ENCODE data around the gene ELOVL2. TPM values are rescaled to one million over a fixed set of nuclear protein-coding genes. Genes with fewer than 3 reads are reported as not detected.

ELOVL2 gene
- total and polyA plus RNA-seq, 2 donors: 0.76 to 0.91 TPM

GRCh38 chr6:10964684-10965083 lies 79.4 kb downstream of the ELOVL2 start:
- WGBS: 77% methylated on average over 1 of the region's 1 CpG
- Histone ChIP-seq H3K9me3 (ENCODE audit: control insufficient read depth in 2 of 2, insufficient read depth in 1 of 2, low read length in 1 of 2) (peaks cover 0 to 5% of the 10 kb centered on the region in 2 donors), H3K36me3 (ENCODE audit: control insufficient read depth in 2 of 2, insufficient read depth in 2 of 2, low read length in 1 of 2) (no peaks in the 10 kb centered on the region), H3K4me3 (ENCODE audit: low read length in 2 of 2) (no peak overlapping the region), H3K27ac (ENCODE audit: low read depth in 1 of 2, low read length in 1 of 2) (no peak overlapping the region), H3K4me1 (ENCODE audit: control insufficient read depth in 2 of 2, insufficient read depth in 2 of 2, low read length in 2 of 2) (no peaks in the 10 kb centered on the region), H3K27me3 (ENCODE audit: control insufficient read depth in 2 of 2, insufficient read depth in 1 of 2, low read length in 1 of 2) (no peaks in the 10 kb centered on the region)
- no peak for DNase-seq (ENCODE audit: low read depth in 6 of 9, low spot score in 9 of 9)

DNA sequence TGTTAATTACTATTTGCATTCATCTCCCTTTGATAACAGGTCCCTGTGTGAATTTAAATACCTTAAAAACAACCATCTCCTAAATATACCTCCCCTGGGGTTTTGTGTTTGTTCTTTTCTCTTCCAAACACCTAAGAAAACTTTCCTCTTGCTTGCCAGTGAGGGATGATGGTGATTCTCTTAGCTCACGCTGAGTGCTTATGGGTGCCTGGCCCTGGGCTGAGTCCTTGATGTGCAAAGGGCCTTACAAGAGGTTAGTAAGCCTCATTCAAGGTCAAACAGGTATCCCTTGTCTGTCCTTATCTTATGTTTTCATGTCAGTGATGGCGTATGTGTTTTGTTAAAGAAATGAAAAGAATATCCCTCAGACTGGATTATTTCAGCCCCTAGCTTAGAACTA lies 81.0 kb downstream of the ELOVL2 start:
- 97% methylated on average over 2 of the region's 2 CpGs for WGBS
- DNase-seq (ENCODE audit: low read depth in 6 of 9, low spot score in 9 of 9): no peak
- no peaks in the 10 kb centered on the region for H3K36me3 ChIP-seq (ENCODE audit: control insufficient read depth in 2 of 2, insufficient read depth in 2 of 2, low read length in 1 of 2)

GRCh38 chr6:10962673-10963072 lies 81.4 kb downstream of the ELOVL2 start:
- WGBS: 91% methylated on average over 1 of the region's 1 CpG
- no peak overlapping the region for H3K4me3 ChIP-seq (ENCODE audit: low read length in 2 of 2)
- H3K9me3 ChIP-seq (ENCODE audit: control insufficient read depth in 2 of 2, insufficient read depth in 1 of 2, low read length in 1 of 2): peaks cover 0 to 5% of the 10 kb centered on the region in 2 donors
- H3K27ac ChIP-seq (ENCODE audit: low read depth in 1 of 2, low read length in 1 of 2): no peak overlapping the region
- peak in 1 of 9 donors; percentile 4 for DNase-seq (ENCODE audit: low read depth in 6 of 9, low spot score in 9 of 9)
- H3K27me3 ChIP-seq (ENCODE audit: control insufficient read depth in 2 of 2, insufficient read depth in 1 of 2, low read length in 1 of 2): no peaks in the 10 kb centered on the region
- H3K4me1 ChIP-seq (ENCODE audit: control insufficient read depth in 2 of 2, insufficient read depth in 2 of 2, low read length in 2 of 2): no peaks in the 10 kb centered on the region
- no peaks in the 10 kb centered on the region for H3K36me3 ChIP-seq (ENCODE audit: control insufficient read depth in 2 of 2, insufficient read depth in 2 of 2, low read length in 1 of 2)

More for the DNA sequence above, 81.0 kb downstream of the ELOVL2 start:
- Histone ChIP-seq H3K4me1 (ENCODE audit: control insufficient read depth in 2 of 2, insufficient read depth in 2 of 2, low read length in 2 of 2) (no peaks in the 10 kb centered on the region), H3K9me3 (ENCODE audit: control insufficient read depth in 2 of 2, insufficient read depth in 1 of 2, low read length in 1 of 2) (peaks cover 0 to 5% of the 10 kb centered on the region in 2 donors), H3K27me3 (ENCODE audit: control insufficient read depth in 2 of 2, insufficient read depth in 1 of 2, low read length in 1 of 2) (no peaks in the 10 kb centered on the region), H3K4me3 (ENCODE audit: low read length in 2 of 2) (no peak overlapping the region), H3K27ac (ENCODE audit: low read depth in 1 of 2, low read length in 1 of 2) (no peak overlapping the region)

GRCh38 chr6:10961837-10962236 lies 82.3 kb downstream of the ELOVL2 start:
- DNase-seq (ENCODE audit: low read depth in 6 of 9, low spot score in 9 of 9): no peak
- Histone ChIP-seq H3K9me3 (ENCODE audit: control insufficient read depth in 2 of 2, insufficient read depth in 1 of 2, low read length in 1 of 2) (peaks cover 0 to 5% of the 10 kb centered on the region in 2 donors), H3K27ac (ENCODE audit: low read depth in 1 of 2, low read length in 1 of 2) (no peak overlapping the region), H3K27me3 (ENCODE audit: control insufficient read depth in 2 of 2, insufficient read depth in 1 of 2, low read length in 1 of 2) (no peaks in the 10 kb centered on the region), H3K4me3 (ENCODE audit: low read length in 2 of 2) (no peak overlapping the region), H3K36me3 (ENCODE audit: control insufficient read depth in 2 of 2, insufficient read depth in 2 of 2, low read length in 1 of 2) (no peaks in the 10 kb centered on the region), H3K4me1 (ENCODE audit: control insufficient read depth in 2 of 2, insufficient read depth in 2 of 2, low read length in 2 of 2) (no peaks in the 10 kb centered on the region)
- WGBS: 95% methylated on average over 3 of the region's 3 CpGs

GRCh38 chr6:10960171-10960570 lies 83.9 kb downstream of the ELOVL2 start:
- no peak for DNase-seq (ENCODE audit: low read depth in 6 of 9, low spot score in 9 of 9)
- H3K9me3 ChIP-seq (ENCODE audit: control insufficient read depth in 2 of 2, insufficient read depth in 1 of 2, low read length in 1 of 2): no peaks in the 10 kb centered on the region
- no peaks in the 10 kb centered on the region for H3K27me3 ChIP-seq (ENCODE audit: control insufficient read depth in 2 of 2, insufficient read depth in 1 of 2, low read length in 1 of 2)
- no peak overlapping the region for H3K27ac ChIP-seq (ENCODE audit: low read depth in 1 of 2, low read length in 1 of 2)
- H3K4me1 ChIP-seq (ENCODE audit: control insufficient read depth in 2 of 2, insufficient read depth in 2 of 2, low read length in 2 of 2): no peaks in the 10 kb centered on the region
- WGBS: 95% methylated on average over 2 of the region's 2 CpGs
- no peaks in the 10 kb centered on the region for H3K36me3 ChIP-seq (ENCODE audit: control insufficient read depth in 2 of 2, insufficient read depth in 2 of 2, low read length in 1 of 2)
- H3K4me3 ChIP-seq (ENCODE audit: low read length in 2 of 2): no peak overlapping the region

DNA sequence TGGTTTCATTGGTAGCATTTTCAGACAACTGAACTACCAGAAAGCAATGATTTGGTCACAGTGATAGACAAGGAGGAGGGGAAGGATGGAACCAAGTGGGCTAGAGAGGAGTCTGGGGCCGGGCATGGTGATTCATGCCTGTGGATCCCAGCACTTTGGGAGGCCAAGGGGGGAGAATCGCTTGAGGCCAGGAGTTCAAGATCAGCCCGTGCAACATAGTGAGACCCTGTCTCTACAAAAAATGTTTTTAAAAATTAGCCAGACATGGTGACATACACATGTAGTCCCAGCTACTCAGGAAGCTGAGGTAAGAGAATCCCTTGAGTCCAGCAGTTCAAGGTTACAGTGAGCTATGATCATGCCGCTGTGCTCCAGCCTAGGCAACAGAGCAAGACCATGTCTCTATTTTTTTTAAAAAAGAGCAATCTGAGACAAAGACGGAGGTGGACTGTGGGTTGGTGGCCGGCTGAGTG lies 86.7 kb downstream of the ELOVL2 start:
- no peaks in the 10 kb centered on the region for H3K4me1 ChIP-seq (ENCODE audit: control insufficient read depth in 2 of 2, insufficient read depth in 2 of 2, low read length in 2 of 2)
- WGBS: 89% methylated on average over 6 of the region's 6 CpGs

DNA sequence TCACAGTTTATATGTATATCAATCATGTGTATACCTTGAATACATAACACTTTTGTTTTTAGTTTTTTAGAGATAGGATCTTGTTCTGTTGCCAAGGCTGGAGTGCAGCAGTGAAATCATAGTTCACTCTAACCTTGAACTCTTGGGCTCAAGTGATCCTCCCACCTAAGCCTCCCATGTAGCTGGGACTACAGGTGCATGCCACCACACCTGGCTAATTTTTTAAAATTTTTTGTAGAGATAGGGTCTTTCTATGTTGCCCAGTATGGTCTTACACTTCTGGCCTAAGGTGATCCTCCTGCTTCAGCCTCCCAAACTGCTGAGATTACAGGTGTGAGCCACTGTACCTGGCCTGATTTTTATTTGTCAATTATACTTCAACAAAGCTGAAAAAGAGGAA lies 87.3 kb downstream of the ELOVL2 start:
- Histone ChIP-seq H3K36me3 (ENCODE audit: control insufficient read depth in 2 of 2, insufficient read depth in 2 of 2, low read length in 1 of 2) (no peaks in the 10 kb centered on the region), H3K4me1 (ENCODE audit: control insufficient read depth in 2 of 2, insufficient read depth in 2 of 2, low read length in 2 of 2) (no peaks in the 10 kb centered on the region), H3K27ac (ENCODE audit: low read depth in 1 of 2, low read length in 1 of 2) (no peak overlapping the region), H3K9me3 (ENCODE audit: control insufficient read depth in 2 of 2, insufficient read depth in 1 of 2, low read length in 1 of 2) (no peaks in the 10 kb centered on the region), H3K4me3 (ENCODE audit: low read length in 2 of 2) (no peak overlapping the region), H3K27me3 (ENCODE audit: control insufficient read depth in 2 of 2, insufficient read depth in 1 of 2, low read length in 1 of 2) (no peaks in the 10 kb centered on the region)
- no peak for DNase-seq (ENCODE audit: low read depth in 6 of 9, low spot score in 9 of 9)

More for the DNA sequence above, 86.7 kb downstream of the ELOVL2 start:
- Histone ChIP-seq H3K36me3 (ENCODE audit: control insufficient read depth in 2 of 2, insufficient read depth in 2 of 2, low read length in 1 of 2) (no peaks in the 10 kb centered on the region), H3K4me3 (ENCODE audit: low read length in 2 of 2) (no peak overlapping the region), H3K27me3 (ENCODE audit: control insufficient read depth in 2 of 2, insufficient read depth in 1 of 2, low read length in 1 of 2) (no peaks in the 10 kb centered on the region), H3K27ac (ENCODE audit: low read depth in 1 of 2, low read length in 1 of 2) (no peak overlapping the region), H3K9me3 (ENCODE audit: control insufficient read depth in 2 of 2, insufficient read depth in 1 of 2, low read length in 1 of 2) (no peaks in the 10 kb centered on the region)
- DNase-seq (ENCODE audit: low read depth in 6 of 9, low spot score in 9 of 9): no peak

DNA sequence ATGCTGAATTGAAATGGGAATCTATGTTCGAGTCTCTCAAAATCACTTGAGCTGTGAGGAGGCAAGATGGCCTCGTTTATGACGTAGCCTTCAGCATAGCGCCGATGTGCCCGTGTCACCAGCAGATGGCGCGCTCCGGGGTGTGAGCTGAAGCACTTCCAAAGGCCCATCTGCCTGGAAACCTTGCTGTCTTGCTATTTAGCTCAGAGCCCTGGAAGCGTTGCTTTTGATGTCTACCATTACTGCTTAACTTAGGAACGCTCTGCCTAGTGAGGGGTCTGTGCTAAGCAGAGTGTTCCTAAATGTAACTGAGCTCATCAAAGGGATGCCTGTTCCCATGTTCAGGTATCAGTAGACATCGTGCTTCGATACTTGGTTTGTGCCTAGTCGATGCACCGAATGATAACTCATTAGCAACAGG lies 89.5 kb downstream of the ELOVL2 start:
- Histone ChIP-seq H3K4me3 (ENCODE audit: low read length in 2 of 2) (no peak overlapping the region), H3K27me3 (ENCODE audit: control insufficient read depth in 2 of 2, insufficient read depth in 1 of 2, low read length in 1 of 2) (no peaks in the 10 kb centered on the region), H3K27ac (ENCODE audit: low read depth in 1 of 2, low read length in 1 of 2) (no peak overlapping the region), H3K9me3 (ENCODE audit: control insufficient read depth in 2 of 2, insufficient read depth in 1 of 2, low read length in 1 of 2) (no peaks in the 10 kb centered on the region), H3K36me3 (ENCODE audit: control insufficient read depth in 2 of 2, insufficient read depth in 2 of 2, low read length in 1 of 2) (no peaks in the 10 kb centered on the region), H3K4me1 (ENCODE audit: control insufficient read depth in 2 of 2, insufficient read depth in 2 of 2, low read length in 2 of 2) (no peaks in the 10 kb centered on the region)
- peak; percentile 21 to 71 (median 45) for DNase-seq (ENCODE audit: low read depth in 6 of 9, low spot score in 9 of 9)
- WGBS: 41% methylated on average over 15 of the region's 15 CpGs

- Histone ChIP-seq H3K4me1 (ENCODE audit: control insufficient read depth in 2 of 2, insufficient read depth in 2 of 2, low read length in 2 of 2) (no peaks in the 10 kb centered on the region), H3K9me3 (ENCODE audit: control insufficient read depth in 2 of 2, insufficient read depth in 1 of 2, low read length in 1 of 2) (no peaks in the 10 kb centered on the region), H3K4me3 (ENCODE audit: low read length in 2 of 2) (no peak overlapping the region), H3K36me3 (ENCODE audit: control insufficient read depth in 2 of 2, insufficient read depth in 2 of 2, low read length in 1 of 2) (no peaks in the 10 kb centered on the region), H3K27ac (ENCODE audit: low read depth in 1 of 2, low read length in 1 of 2) (no peak overlapping the region), H3K27me3 (ENCODE audit: control insufficient read depth in 2 of 2, insufficient read depth in 1 of 2, low read length in 1 of 2) (no peaks in the 10 kb centered on the region)
- peak in 2 of 9 donors; percentile 18 to 42 for DNase-seq (ENCODE audit: low read depth in 6 of 9, low spot score in 9 of 9)
- 70% methylated on average over 6 of the region's 6 CpGs for WGBS
These were observed 92.3 kb downstream of the ELOVL2 start for GRCh38 chr6:10951675-10952282.

All from thymus (tissue), 11 donors.